Astrocyte of the spinal cord (primary cell): ENCODE measurements around the gene CERT1.
"Not testable (repeated sequence)": the region's sequence is repeated elsewhere in the genome, so short reads cannot be mapped to it uniquely, and the experiment has no call there.

Experiments used
- DNase-seq: peaks from one replicate; pipeline ENCODE4 v3.0.0; 2011; ENCODE audit warnings: low read depth, low spot score
- H3K4me3 ChIP-seq: 2 replicates; pipeline ENCODE4 v1.5.1; 2011; ENCODE audit warnings: low read depth, mild to moderate bottlenecking, low read length, moderate library complexity
- in situ Hi-C: cut with HindIII; loops from 2 replicates; pipeline ENCODE4 v1.10.0; 2017; ENCODE audit warnings: low sequenced_read_pairs
- TF ChIP-seq, protein P1 (sequence below): IDR thresholded peaks from 2 replicates; pipeline ENCODE4 v1.5.1; 2012; ENCODE audit warnings: low read depth, mild to moderate bottlenecking, low read length, inconsistent platforms

Gene CERT1, protein sequence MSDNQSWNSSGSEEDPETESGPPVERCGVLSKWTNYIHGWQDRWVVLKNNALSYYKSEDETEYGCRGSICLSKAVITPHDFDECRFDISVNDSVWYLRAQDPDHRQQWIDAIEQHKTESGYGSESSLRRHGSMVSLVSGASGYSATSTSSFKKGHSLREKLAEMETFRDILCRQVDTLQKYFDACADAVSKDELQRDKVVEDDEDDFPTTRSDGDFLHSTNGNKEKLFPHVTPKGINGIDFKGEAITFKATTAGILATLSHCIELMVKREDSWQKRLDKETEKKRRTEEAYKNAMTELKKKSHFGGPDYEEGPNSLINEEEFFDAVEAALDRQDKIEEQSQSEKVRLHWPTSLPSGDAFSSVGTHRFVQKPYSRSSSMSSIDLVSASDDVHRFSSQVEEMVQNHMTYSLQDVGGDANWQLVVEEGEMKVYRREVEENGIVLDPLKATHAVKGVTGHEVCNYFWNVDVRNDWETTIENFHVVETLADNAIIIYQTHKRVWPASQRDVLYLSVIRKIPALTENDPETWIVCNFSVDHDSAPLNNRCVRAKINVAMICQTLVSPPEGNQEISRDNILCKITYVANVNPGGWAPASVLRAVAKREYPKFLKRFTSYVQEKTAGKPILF

DNA sequence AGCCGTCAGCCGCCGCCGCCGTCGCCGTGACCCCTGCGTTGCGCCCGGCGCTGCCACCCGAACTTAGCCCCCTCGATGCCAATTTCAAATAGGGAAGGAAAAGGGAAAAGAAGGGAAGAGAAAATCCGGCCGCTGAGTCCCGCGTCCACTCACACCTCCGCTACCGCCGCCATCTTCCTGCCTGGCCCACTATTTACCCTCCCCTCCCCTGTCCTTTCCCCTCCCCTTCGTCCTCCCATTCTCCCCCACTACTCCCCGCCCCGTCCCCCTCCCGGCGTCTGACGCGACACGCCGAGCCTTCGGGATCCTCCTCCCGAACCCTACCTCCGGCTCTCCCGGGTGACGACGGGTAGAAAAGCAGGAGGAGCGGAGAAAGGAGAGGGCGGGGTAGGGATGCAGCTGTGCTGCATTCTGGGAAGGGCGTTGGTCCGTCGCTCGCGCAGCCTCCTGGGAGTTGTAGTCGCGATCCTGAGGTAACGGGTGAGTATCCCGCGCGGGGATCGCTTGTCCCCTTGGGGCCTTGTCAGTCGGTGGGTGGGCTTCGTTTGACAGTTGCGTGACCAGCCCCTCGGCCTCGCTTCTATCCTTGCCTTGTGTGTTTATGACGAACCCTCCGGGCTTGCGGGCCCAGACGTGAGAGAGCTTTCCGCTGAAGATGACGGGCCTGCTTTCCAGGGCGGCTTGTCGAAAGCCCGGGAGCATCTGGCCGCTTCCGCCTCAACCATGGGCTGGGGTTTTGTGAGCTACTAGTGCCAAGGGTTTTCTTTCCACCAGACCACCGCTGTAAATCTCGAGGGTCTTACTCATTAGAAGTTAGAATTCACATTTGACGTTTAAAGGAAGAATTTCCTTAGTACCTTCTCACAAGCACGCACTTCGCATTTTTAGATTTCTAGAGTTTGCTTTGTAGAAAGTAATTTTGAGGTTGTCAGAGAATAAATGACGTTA lies at the start of gene CERT1, which contains the start of gene POLK:
Gene CERT1, minus strand, starts transcription at position 195 of the 948 bp plus-strand sequence. CDS start 422 bp downstream, outside the sequence.
Gene POLK, plus strand, starts transcription at position 457 of the 948 bp plus-strand sequence.
- peak within 1 kb of the TSS; percentile 85 for H3K4me3 ChIP-seq
- in situ Hi-C loops = no loop called here
- TF ChIP-seq, protein P1, sequence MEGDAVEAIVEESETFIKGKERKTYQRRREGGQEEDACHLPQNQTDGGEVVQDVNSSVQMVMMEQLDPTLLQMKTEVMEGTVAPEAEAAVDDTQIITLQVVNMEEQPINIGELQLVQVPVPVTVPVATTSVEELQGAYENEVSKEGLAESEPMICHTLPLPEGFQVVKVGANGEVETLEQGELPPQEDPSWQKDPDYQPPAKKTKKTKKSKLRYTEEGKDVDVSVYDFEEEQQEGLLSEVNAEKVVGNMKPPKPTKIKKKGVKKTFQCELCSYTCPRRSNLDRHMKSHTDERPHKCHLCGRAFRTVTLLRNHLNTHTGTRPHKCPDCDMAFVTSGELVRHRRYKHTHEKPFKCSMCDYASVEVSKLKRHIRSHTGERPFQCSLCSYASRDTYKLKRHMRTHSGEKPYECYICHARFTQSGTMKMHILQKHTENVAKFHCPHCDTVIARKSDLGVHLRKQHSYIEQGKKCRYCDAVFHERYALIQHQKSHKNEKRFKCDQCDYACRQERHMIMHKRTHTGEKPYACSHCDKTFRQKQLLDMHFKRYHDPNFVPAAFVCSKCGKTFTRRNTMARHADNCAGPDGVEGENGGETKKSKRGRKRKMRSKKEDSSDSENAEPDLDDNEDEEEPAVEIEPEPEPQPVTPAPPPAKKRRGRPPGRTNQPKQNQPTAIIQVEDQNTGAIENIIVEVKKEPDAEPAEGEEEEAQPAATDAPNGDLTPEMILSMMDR = no peak
- peak; percentile 99 for DNase-seq

DNA sequence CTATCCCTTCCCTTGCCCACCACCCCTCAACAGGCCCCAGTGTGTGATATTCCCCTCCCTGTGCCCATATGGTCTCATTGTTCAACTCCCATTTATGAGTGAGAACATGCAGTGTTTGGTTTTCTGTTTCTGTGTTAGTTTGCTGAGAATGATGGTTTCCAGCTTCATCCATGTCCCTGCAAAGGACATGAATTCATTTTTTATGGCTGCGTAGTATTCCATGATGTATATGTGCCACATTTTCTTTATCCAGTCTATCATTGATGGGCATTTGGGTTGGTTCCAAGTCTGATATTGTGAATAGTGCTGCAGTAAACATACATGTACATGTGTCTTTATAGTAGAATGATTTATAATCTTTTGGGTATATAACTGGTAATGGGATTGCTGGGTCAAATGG lies 49.2 kb upstream of the CERT1 start:
- H3K4me3 ChIP-seq, in situ Hi-C loops, DNase-seq: not testable (repeated sequence)

DNA sequence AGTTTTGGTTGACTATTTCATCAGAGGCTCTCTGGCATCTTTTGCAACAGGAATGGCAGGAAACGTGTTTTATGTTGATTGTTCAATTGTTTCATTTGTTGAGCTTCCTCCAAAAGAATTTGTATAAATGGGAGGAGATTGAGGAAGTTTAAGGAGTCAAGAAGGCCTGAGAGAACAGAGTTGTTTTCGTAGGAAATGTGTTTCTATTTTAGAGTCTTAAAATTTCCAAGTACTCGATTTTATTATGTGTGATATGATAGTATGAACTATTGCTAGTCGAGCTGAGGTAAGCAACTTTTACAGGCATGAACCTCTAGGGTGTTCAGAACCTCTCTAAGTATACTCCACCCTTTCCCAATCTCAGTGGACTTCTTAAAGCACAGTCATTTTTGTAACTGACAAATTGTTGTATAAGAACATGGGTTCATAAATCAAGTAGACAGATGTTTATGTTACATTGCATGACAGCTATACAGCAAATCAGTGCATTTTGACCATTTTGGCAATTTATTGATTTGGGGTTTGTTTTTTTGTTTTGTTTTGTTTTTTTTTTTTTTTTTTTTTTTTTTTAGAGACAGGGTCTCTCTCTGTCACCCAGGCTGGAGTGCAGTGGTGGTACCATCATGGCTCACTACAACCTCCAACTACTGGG lies 47.7 kb upstream of the CERT1 start:
- TF ChIP-seq, protein P1 = no peak
- H3K4me3 ChIP-seq = no peak overlapping the region
- DNase-seq = no peak
- in situ Hi-C loops = no loop called here

DNA sequence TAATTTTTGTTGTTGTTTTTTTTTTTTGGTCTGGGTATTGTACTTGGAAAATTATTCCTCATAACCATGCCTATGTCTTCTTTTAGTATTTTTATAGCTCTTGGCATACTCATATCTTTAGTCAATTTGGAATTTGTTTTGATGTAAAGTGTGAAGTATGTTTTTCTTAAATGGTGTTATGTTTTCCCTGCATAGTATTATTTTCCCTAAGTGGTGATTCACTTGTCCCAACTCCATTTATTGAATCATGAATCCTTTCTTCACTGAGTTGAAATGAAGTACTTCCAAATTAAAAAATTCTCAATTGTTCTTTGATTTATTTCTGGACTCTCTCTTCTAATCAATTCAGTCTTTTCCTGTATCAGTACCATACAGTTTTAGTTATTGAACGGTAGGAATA lies 46.8 kb upstream of the CERT1 start:
- no peak for DNase-seq
- H3K4me3 ChIP-seq = no peak overlapping the region
- in situ Hi-C loops = no loop called here
- TF ChIP-seq, protein P1 = no peak

DNA sequence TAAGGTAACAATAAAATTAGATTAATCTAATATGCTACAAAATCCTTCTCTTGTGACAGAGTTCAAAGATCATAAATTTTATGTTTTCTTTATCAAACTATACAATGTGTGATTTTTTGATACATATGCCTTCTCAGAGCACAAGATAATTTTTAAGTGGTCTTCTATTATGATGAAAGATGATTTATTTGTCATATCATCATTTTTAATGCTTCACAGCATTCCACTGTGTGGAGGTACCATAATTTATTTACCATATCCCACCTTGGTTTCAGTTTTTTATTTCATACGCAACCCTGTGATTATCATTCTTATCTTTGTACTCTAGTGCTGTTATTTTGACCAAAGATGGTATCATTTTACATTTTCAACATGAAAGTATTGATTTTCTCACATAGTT lies 41.9 kb upstream of the CERT1 start:
- H3K4me3 ChIP-seq = no peak overlapping the region
- TF ChIP-seq, protein P1 = no peak
- no peak for DNase-seq
- in situ Hi-C loops = no loop called here

DNA sequence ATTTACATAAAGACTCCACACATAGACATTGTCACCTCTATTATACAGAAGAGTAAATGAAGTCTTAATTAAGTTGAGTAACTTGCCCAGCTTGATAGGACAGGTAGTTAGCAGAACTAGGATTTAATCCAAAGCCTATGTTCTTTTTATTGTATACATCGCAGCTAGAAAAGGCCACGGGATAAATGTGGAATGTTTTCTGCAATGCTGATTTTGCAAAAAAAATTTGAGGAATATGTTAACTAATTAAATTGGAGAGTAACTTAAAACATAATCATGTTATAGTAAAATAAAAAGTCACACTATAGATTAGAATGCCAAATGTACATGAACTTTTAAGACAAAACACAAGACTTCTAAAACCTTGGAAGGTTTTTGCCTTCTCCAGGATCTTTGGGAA lies 41.3 kb upstream of the CERT1 start:
- in situ Hi-C loops = no loop called here
- no peak for DNase-seq
- TF ChIP-seq, protein P1 = no peak
- H3K4me3 ChIP-seq = no peak overlapping the region
